HEK293T (cell line): ENCODE measurements around the gene UTS2.

Experiments
- CTCF ChIA-PET: fragments of 350-600 bp; formaldehyde crosslinking; extraction: SDS; loops from one replicate; lab custom pipeline; 2021; ENCODE audit warnings: antibody characterized with exemption, inconsistent platforms; lab: Yijun Ruan, JAX
- POLR2A ChIA-PET: fragments of 350-600 bp; formaldehyde crosslinking; extraction: SDS; loops from one replicate; lab custom pipeline; 2020; ENCODE audit warnings: antibody characterized with exemption, inconsistent platforms; lab: Yijun Ruan, JAX
- DNase-seq: peaks from one replicate; pipeline ENCODE4 v3.0.0; 2012; ENCODE audit warnings: mixed read lengths; ENCODE audit errors: extremely low spot score
- ARNT ChIP-seq: fragments of 450-650 bp; IDR thresholded peaks from 2 replicates; pipeline ENCODE4 v1.6.1; 2017; ENCODE audit warnings: mild to moderate bottlenecking
- BHLHE40 ChIP-seq: fragments of 450-650 bp; IDR thresholded peaks from 2 replicates; pipeline ENCODE4 v1.6.1; 2016; ENCODE audit warnings: mild to moderate bottlenecking, moderate library complexity, borderline replicate concordance
- CTBP1 ChIP-seq: fragments of 450-650 bp; IDR thresholded peaks from 2 replicates; pipeline ENCODE4 v1.6.1; 2016; ENCODE audit warnings: borderline replicate concordance
- ELF4 ChIP-seq: fragments of 450-650 bp; IDR thresholded peaks from 2 replicates; pipeline ENCODE4 v1.6.1; 2017; ENCODE audit warnings: antibody characterized with exemption
- FOXA1 ChIP-seq: fragments of 450-650 bp; IDR thresholded peaks from 2 replicates; pipeline ENCODE4 v1.6.1; 2016; ENCODE audit warnings: mild to moderate bottlenecking
- FOXK2 ChIP-seq: fragments of 450-650 bp; IDR thresholded peaks from 2 replicates; pipeline ENCODE4 v1.6.1; 2016; ENCODE audit warnings: mild to moderate bottlenecking
- FOXM1 ChIP-seq: fragments of 450-650 bp; IDR thresholded peaks from 2 replicates; pipeline ENCODE4 v1.6.1; 2017; ENCODE audit warnings: mild to moderate bottlenecking, borderline replicate concordance
- HDGF ChIP-seq: fragments of 450-650 bp; IDR thresholded peaks from 2 replicates; pipeline ENCODE4 v1.6.1; 2017; ENCODE audit warnings: antibody characterized with exemption, borderline replicate concordance
- L3MBTL2 ChIP-seq: fragments of 450-650 bp; conservative IDR thresholded peaks from 2 replicates; pipeline ENCODE4 v1.6.1; 2016; ENCODE audit warnings: mild to moderate bottlenecking
- LEF1 ChIP-seq: fragments of 450-650 bp; IDR thresholded peaks from 2 replicates; pipeline ENCODE4 v1.6.1; 2017; ENCODE audit warnings: mild to moderate bottlenecking, borderline replicate concordance
- NFRKB ChIP-seq: fragments of 450-650 bp; IDR thresholded peaks from 2 replicates; pipeline ENCODE4 v1.6.1; 2016; ENCODE audit warnings: mild to moderate bottlenecking, moderate library complexity
- PKNOX1 ChIP-seq: fragments of 450-650 bp; IDR thresholded peaks from 2 replicates; pipeline ENCODE4 v1.6.1; 2016
- SP1 ChIP-seq: fragments of 450-650 bp; IDR thresholded peaks from 2 replicates; pipeline ENCODE4 v1.6.1; 2017
- SUZ12 ChIP-seq: fragments of 450-650 bp; IDR thresholded peaks from 2 replicates; pipeline ENCODE4 v1.6.1; 2016; ENCODE audit warnings: mild to moderate bottlenecking
- TARDBP ChIP-seq: fragments of 450-650 bp; IDR thresholded peaks from 2 replicates; pipeline ENCODE4 v1.6.1; 2016
- ZNF384 ChIP-seq: fragments of 450-650 bp; IDR thresholded peaks from 2 replicates; pipeline ENCODE4 v1.6.1; 2016

UTS2 gene

GRCh38 chr1:7853684-7854026 is 790 bp upstream of the UTS2 start:
- TF ChIP-seq FOXA1 (no peak), L3MBTL2 (no peak), NFRKB (no peak), TARDBP (no peak), PKNOX1 (no peak), LEF1 (no peak), HDGF (no peak), ZNF384 (no peak), ARNT (no peak), ELF4 (no peak)
- POLR2A ChIA-PET: no interaction called here
- no peak for DNase-seq
- CTCF ChIA-PET: no interaction called here

- TF ChIP-seq BHLHE40 (no peak), NFRKB (no peak), FOXM1 (no peak), ELF4 (no peak), PKNOX1 (no peak), SP1 (no peak), FOXK2 (no peak), TARDBP (no peak), L3MBTL2 (no peak), LEF1 (no peak), CTBP1 (no peak)
These were observed 2.1 kb downstream of the UTS2 start for GRCh38 chr1:7850786-7851185.

GRCh38 chr1:7847599-7847998 is 5.3 kb downstream of the UTS2 start:
- ChIA-PET CTCF (interaction anchor here (0.6 kb wide), 1 partner anchor 12 kb away, joined by 3 read pairs; no protein-coding TSS in a partner anchor), POLR2A (no interaction called here)
- no peak for DNase-seq
- TF ChIP-seq L3MBTL2: no peak
- no peak for TF ChIP-seq CTBP1

More at GRCh38 chr1:7850786-7851185, 2.1 kb downstream of the UTS2 start:
- ChIA-PET CTCF (no interaction called here), POLR2A (no interaction called here)
- DNase-seq: no peak

- TF ChIP-seq FOXM1 (no peak), L3MBTL2 (no peak), PKNOX1 (no peak), HDGF (no peak), FOXK2 (no peak), NFRKB (no peak), ZNF384 (no peak), ELF4 (no peak), LEF1 (no peak), SUZ12 (no peak)
- POLR2A ChIA-PET: no interaction called here
- no peak for DNase-seq
- CTCF ChIA-PET: interaction anchor here (0.6 kb wide), 1 partner anchor 11 kb away, joined by 3 read pairs; no protein-coding TSS in a partner anchor
These were observed 6.2 kb downstream of the UTS2 start for GRCh38 chr1:7846656-7847055.

GRCh38 chr1:7845761-7846160 is 7.1 kb downstream of the UTS2 start:
- DNase-seq: no peak
- TF ChIP-seq TARDBP (no peak), ARNT (no peak), HDGF (no peak), CTBP1 (no peak), NFRKB (no peak), SP1 (no peak), PKNOX1 (no peak), FOXA1 (no peak), ZNF384 (no peak), SUZ12 (no peak), ELF4 (no peak), FOXK2 (no peak), L3MBTL2 (no peak), LEF1 (no peak), BHLHE40 (no peak), FOXM1 (no peak)
- ChIA-PET POLR2A (no interaction called here), CTCF (no interaction called here)

GRCh38 chr1:7842517-7842916 is 10.3 kb downstream of the UTS2 start:
- TF ChIP-seq ZNF384 (no peak), ELF4 (no peak), TARDBP (no peak)
- no peak for DNase-seq
- CTCF ChIA-PET: no interaction called here
- POLR2A ChIA-PET: no interaction called here

GRCh38 chr1:7839526-7839925 is 13.3 kb downstream of the UTS2 start:
- TF ChIP-seq ZNF384: no peak
- TF ChIP-seq TARDBP: no peak
- no peak for TF ChIP-seq L3MBTL2
- TF ChIP-seq BHLHE40: no peak
- TF ChIP-seq FOXM1: no peak
- TF ChIP-seq ARNT: no peak
- TF ChIP-seq HDGF: no peak
- no peak for TF ChIP-seq PKNOX1
- no peak for TF ChIP-seq NFRKB
- TF ChIP-seq FOXK2: no peak
- no peak for TF ChIP-seq ELF4
- TF ChIP-seq FOXA1: no peak
- TF ChIP-seq LEF1: no peak
- no peak for TF ChIP-seq SUZ12
- TF ChIP-seq SP1: no peak
- no peak for TF ChIP-seq CTBP1
- ChIA-PET CTCF (no interaction called here), POLR2A (no interaction called here)

More at GRCh38 chr1:7839526-7839925, 13.3 kb downstream of the UTS2 start:
- DNase-seq: no peak
